Panc1 (cell line): ENCODE results near the gene CHCHD3. TPM values are rescaled to one million over a fixed set of nuclear protein-coding genes. Genes with fewer than 3 reads are reported as not detected.
"Not testable (repeated sequence)": the region's sequence is repeated elsewhere in the genome, so short reads cannot be mapped to it uniquely, and the experiment has no call there.

Experiments used
- ATAC-seq: fragments of 200-7000 bp; cut with Tn5 transposase; 2 replicates; pipeline ENCODE4 v1.9.1; 2020; ENCODE audit warnings: mild to moderate bottlenecking, moderate library complexity
- BruUV-seq: library from RNA; stranded (reverse); fragments of 400-500 nt; replicated peaks from 2 replicates; lab custom pipeline; 2021; lab: Mats Ljungman, UMichigan
- CTCF ChIA-PET: fragments of 300-600 bp; sonication (Branson Sonifier 250); formaldehyde crosslinking; loops from one replicate; lab custom pipeline; 2022; ENCODE audit warnings: antibody characterized with exemption; lab: Charles Lee
- POLR2A ChIA-PET: fragments of 300-600 bp; sonication (Branson Sonifier 250); formaldehyde crosslinking; loops from one replicate; lab custom pipeline; 2022; ENCODE audit warnings: antibody characterized with exemption; lab: Charles Lee
- DNase-seq: peaks from one replicate; pipeline ENCODE4 v3.0.0-alpha.2; 2010; ENCODE audit warnings: low read depth, low spot score
- H3K27ac ChIP-seq: 2 replicates; pipeline ENCODE4 v1.5.1; 2011; ENCODE audit warnings: mild to moderate bottlenecking, low read length, inconsistent platforms
- H3K27me3 ChIP-seq: fragments of 200-500 bp; sonication (Bioruptor generic); 2 replicates; pipeline ENCODE4 v1.6.0; 2014; ENCODE audit warnings: low read length, inconsistent platforms; ENCODE audit not compliant: control insufficient read depth, insufficient read depth
- H3K36me3 ChIP-seq: fragments of 200-500 bp; sonication (Bioruptor generic); 2 replicates; pipeline ENCODE4 v1.5.1; 2014; ENCODE audit warnings: inconsistent platforms, mild to moderate bottlenecking, low read length, moderate library complexity; ENCODE audit not compliant: control insufficient read depth, insufficient read depth
- H3K4me1 ChIP-seq: 2 replicates; pipeline ENCODE4 v1.5.1; 2011; ENCODE audit warnings: inconsistent platforms, mild to moderate bottlenecking, low read length, moderate library complexity; ENCODE audit not compliant: control insufficient read depth, insufficient read depth
- H3K4me3 ChIP-seq, 2 experiments: 2 replicates each; pipeline ENCODE4 v1.5.1; 2011 to 2012; ENCODE audit warnings: low read depth in 2 of 2, low read length in 2 of 2, mild to moderate bottlenecking in 2 of 2, inconsistent platforms in 1 of 2, moderate library complexity in 1 of 2
- H3K9me3 ChIP-seq: fragments of 200-500 bp; sonication (Bioruptor generic); 2 replicates; pipeline ENCODE4 v1.5.1; 2014; ENCODE audit warnings: low read depth, mild to moderate bottlenecking, inconsistent platforms, low read length, moderate library complexity; ENCODE audit not compliant: control insufficient read depth, insufficient read depth
- CTCF ChIP-seq: fragments of 450-650 bp; IDR thresholded peaks from 2 replicates; pipeline ENCODE4 v1.5.1; 2017; ENCODE audit warnings: mild to moderate bottlenecking
- POLR2AphosphoS5 ChIP-seq: IDR thresholded peaks from 2 replicates; pipeline ENCODE4 v1.6.1; 2012; ENCODE audit warnings: mild to moderate bottlenecking, low read depth, low read length, moderate library complexity
- REST ChIP-seq, 2 experiments: IDR thresholded peaks; 2 replicates each; pipeline ENCODE4 v1.6.1; 2011 to 2012; ENCODE audit warnings: low read depth in 2 of 2, control low read depth in 1 of 2, low read length in 1 of 2, mild to moderate bottlenecking in 1 of 2, moderate library complexity in 1 of 2; ENCODE audit not compliant: insufficient read depth in 1 of 2
- SIN3A ChIP-seq: IDR thresholded peaks from 2 replicates; pipeline ENCODE4 v1.6.1; 2012; ENCODE audit warnings: low read depth, mild to moderate bottlenecking, low read length, moderate library complexity, borderline replicate concordance; ENCODE audit not compliant: insufficient read depth
- TCF7L2 ChIP-seq: IDR thresholded peaks from 2 replicates; pipeline ENCODE4 v1.6.1; 2011; ENCODE audit warnings: mild to moderate bottlenecking, low read depth, low read length, inconsistent platforms
- in situ Hi-C: cut with HindIII; loops from 2 replicates; pipeline ENCODE4 v1.10.0; 2016; ENCODE audit warnings: low sequenced_read_pairs, low pct_unique_long_range_greater_than_20kb
- intact Hi-C: fragments of 100-400 bp; cut with micrococcal nuclease; formaldehyde crosslinking; loops from one replicate; pipeline ENCODE4 v1.10.0; 2022; ENCODE audit not compliant: unreplicated experiment
- total RNA-seq: library from RNA; stranded (reverse); gene quantifications from one replicate; pipeline ENCODE4 v1.2.1, GENCODE V29; 2021; ENCODE audit not compliant: unreplicated experiment

CHCHD3 gene
- total RNA-seq, 1 experiment from 2014 or later: 109 TPM

GRCh38 chr7:132902294-132902693, 179.6 kb downstream of the CHCHD3 start:
- BruUV-seq, H3K9me3 ChIP-seq, ATAC-seq, POLR2A ChIA-PET, intact Hi-C loops, CTCF ChIA-PET, H3K4me3 ChIP-seq, H3K27me3 ChIP-seq, H3K4me1 ChIP-seq, in situ Hi-C loops, H3K36me3 ChIP-seq, DNase-seq, H3K27ac ChIP-seq: not testable (repeated sequence)

- TF ChIP-seq TCF7L2: no peak
- no peak for TF ChIP-seq SIN3A
- no peak for TF ChIP-seq CTCF
- TF ChIP-seq POLR2AphosphoS5: no peak
- no peak for TF ChIP-seq REST (IDR thresholded peaks at IDR 0.05; ENCODE audit: insufficient read depth in 1 of 2, low read depth in 2 of 2, low read length in 1 of 2)
- POLR2A ChIA-PET: no interaction called here
- DNase-seq (no peak), ATAC-seq (no peak)
- CTCF ChIA-PET: no interaction called here
- H3K4me3 ChIP-seq: no peak overlapping the region
- BruUV-seq: no TSS peak
- intact Hi-C loops: no loop called here
- no peaks in the 10 kb centered on the region for H3K27me3 ChIP-seq
- H3K9me3 ChIP-seq: no peaks in the 10 kb centered on the region
- no peaks in the 10 kb centered on the region; the same call in 1 of the 2 replicates for H3K4me1 ChIP-seq
- H3K36me3 ChIP-seq: no peaks in the 10 kb centered on the region
- no peak overlapping the region for H3K27ac ChIP-seq
- in situ Hi-C loops: no loop called here
These were observed 180.6 kb downstream of the CHCHD3 start for GRCh38 chr7:132901241-132901640.

- CTCF ChIA-PET: no interaction called here
- DNase-seq: no peak
- TF ChIP-seq CTCF: peak; percentile 24
- no peak for TF ChIP-seq SIN3A
- no peak for TF ChIP-seq POLR2AphosphoS5
- TF ChIP-seq TCF7L2: no peak
- TF ChIP-seq REST (IDR thresholded peaks at IDR 0.05; ENCODE audit: insufficient read depth in 1 of 2, low read depth in 2 of 2, low read length in 1 of 2): no peak
- no peaks in the 10 kb centered on the region; the same call in 1 of the 2 replicates for H3K4me1 ChIP-seq
- POLR2A ChIA-PET: no interaction called here
- H3K4me3 ChIP-seq: no peak overlapping the region
- in situ Hi-C loops: no loop called here
- intact Hi-C loops: no loop called here
- no peaks in the 10 kb centered on the region for H3K9me3 ChIP-seq
- no peaks in the 10 kb centered on the region for H3K27me3 ChIP-seq
- no peaks in the 10 kb centered on the region for H3K36me3 ChIP-seq
- H3K27ac ChIP-seq: no peak overlapping the region
- ATAC-seq: no peak
- no TSS peak for BruUV-seq
These were observed 182.1 kb downstream of the CHCHD3 start for GRCh38 chr7:132899833-132900232.
